Measurements from ENCODE around the gene PIN1. TPM values are rescaled to one million over a fixed set of nuclear protein-coding genes. Genes with fewer than 3 reads are reported as not detected.

The PIN1 gene
- total and polyA plus RNA-seq, 3 donors from 2014 or later, result 209 to 232 (median 228) TPM

GRCh38 chr19:9856609-9857008, 21.5 kb downstream of the PIN1 start:
- WGBS, 2 donors, result 91 to 98% methylated on average over 6 to 9 of the region's 9 CpGs
- no peaks in the 10 kb centered on the region for H3K9me3 ChIP-seq
- no peak overlapping the region for H3K27ac ChIP-seq
- H3K36me3 ChIP-seq (ENCODE audit: low read depth, missing control alignments), result no peaks in the 10 kb centered on the region
- H3K4me1 ChIP-seq, result no peaks in the 10 kb centered on the region
- intact Hi-C loops (cut with DNase I; ENCODE audit: low total_unique reads), result no loop called here
- DNase-seq, result no peak
- H3K27me3 ChIP-seq, result no peaks in the 10 kb centered on the region
- H3K4me3 ChIP-seq, result no peak overlapping the region
- TF ChIP-seq POLR2A (IDR thresholded peaks at IDR 0.05) (no peak), CTCF (IDR thresholded peaks at IDR 0.05) (no peak)

- intact Hi-C loops (cut with DNase I; ENCODE audit: low total_unique reads), result no loop called here
- TF ChIP-seq CTCF (IDR thresholded peaks at IDR 0.05) (no peak), POLR2A (IDR thresholded peaks at IDR 0.05) (no peak)
- no peaks in the 10 kb centered on the region for H3K36me3 ChIP-seq (ENCODE audit: low read depth, missing control alignments)
- H3K9me3 ChIP-seq, result no peaks in the 10 kb centered on the region
- H3K27ac ChIP-seq, result no peak overlapping the region
- WGBS, 2 donors, result 94% methylated on average over 12 to 13 of the region's 13 CpGs
- H3K4me3 ChIP-seq, result no peak overlapping the region
- H3K27me3 ChIP-seq, result no peaks in the 10 kb centered on the region
- no peaks in the 10 kb centered on the region for H3K4me1 ChIP-seq
- DNase-seq, result no peak
These were observed 22.1 kb downstream of the PIN1 start for GRCh38 chr19:9857076-9857721.

- H3K36me3 ChIP-seq (ENCODE audit: low read depth, missing control alignments), result no peaks in the 10 kb centered on the region
- no peak for TF ChIP-seq POLR2A (IDR thresholded peaks at IDR 0.05)
- no peak for TF ChIP-seq CTCF (IDR thresholded peaks at IDR 0.05)
- H3K27me3 ChIP-seq, result no peaks in the 10 kb centered on the region
- H3K4me1 ChIP-seq, result no peaks in the 10 kb centered on the region
- no peaks in the 10 kb centered on the region for H3K9me3 ChIP-seq
- no peak overlapping the region for H3K4me3 ChIP-seq
- intact Hi-C loops (cut with DNase I; ENCODE audit: low total_unique reads), result no loop called here
- no peak overlapping the region for H3K27ac ChIP-seq
- 87 to 90% methylated on average over 10 of the region's 10 CpGs for WGBS, 2 donors
- no peak for DNase-seq
These were observed 23.0 kb downstream of the PIN1 start for GRCh38 chr19:9857920-9858746.

GRCh38 chr19:9858766-9859165, 23.6 kb downstream of the PIN1 start:
- Histone ChIP-seq H3K27me3 (no peaks in the 10 kb centered on the region), H3K9me3 (no peaks in the 10 kb centered on the region), H3K4me1 (no peaks in the 10 kb centered on the region), H3K27ac (no peak overlapping the region), H3K36me3 (ENCODE audit: low read depth, missing control alignments) (no peaks in the 10 kb centered on the region), H3K4me3 (no peak overlapping the region)
- TF ChIP-seq POLR2A (IDR thresholded peaks at IDR 0.05), result no peak
- no peak for TF ChIP-seq CTCF (IDR thresholded peaks at IDR 0.05)
- DNase-seq, result no peak
- intact Hi-C loops (cut with DNase I; ENCODE audit: low total_unique reads), result no loop called here
